ENCODE measurements around the gene KCNMA1.

KCNMA1 gene

DNA sequence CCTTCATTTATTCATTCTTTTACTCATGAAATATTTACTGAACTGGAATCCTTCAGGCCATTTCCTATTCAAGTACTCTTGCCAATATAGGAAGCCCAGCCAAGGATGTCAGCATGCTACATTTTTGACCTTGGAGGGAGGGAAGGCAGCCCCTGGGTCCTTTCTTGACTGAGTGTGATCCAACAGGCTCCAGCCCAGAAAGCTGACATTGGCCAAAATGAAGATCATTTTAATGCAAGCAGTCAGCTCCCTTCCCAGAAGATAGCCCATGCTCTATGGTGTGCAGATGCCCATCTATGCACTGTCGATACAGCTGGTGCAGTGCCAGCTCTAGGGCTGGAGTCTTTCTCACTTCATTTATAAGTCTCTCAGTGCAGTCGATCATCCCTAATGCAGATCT, 646.0 kb downstream of the KCNMA1 start:
- no peak for ATAC-seq

DNA sequence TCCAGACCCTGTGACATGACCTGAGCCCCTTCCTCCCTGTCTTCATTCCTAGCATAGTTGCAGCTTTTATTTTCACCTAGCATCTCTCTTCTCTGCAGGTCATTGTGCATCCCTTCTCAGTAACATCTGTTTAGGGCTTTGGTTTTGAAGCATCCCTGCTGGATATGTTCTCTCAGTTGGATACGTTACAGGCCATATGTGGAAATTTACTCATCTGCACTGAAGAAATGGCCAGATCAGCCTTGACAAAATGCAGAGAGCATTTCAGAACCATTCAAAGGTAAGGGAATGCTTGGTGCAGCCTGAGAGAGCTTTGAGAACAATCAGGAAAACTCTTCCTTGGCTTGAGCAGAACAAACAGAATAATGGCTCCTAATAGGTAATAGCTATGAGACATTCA, 647.0 kb downstream of the KCNMA1 start:
- no peak for DNase-seq
- no peaks in the 10 kb centered on the region for H3K9me3 Mint-ChIP-seq
- H3K4me1 Mint-ChIP-seq = no peaks in the 10 kb centered on the region
- no peak for ATAC-seq
- peaks cover 2% of the 10 kb centered on the region for H3K27me3 Mint-ChIP-seq
- H3K36me3 Mint-ChIP-seq (ENCODE audit: low read depth) = no peaks in the 10 kb centered on the region
- no peak overlapping the region for H3K27ac Mint-ChIP-seq
- no peak overlapping the region for H3K4me3 Mint-ChIP-seq

More for the DNA sequence above, 646.0 kb downstream of the KCNMA1 start:
- no peak overlapping the region for H3K27ac Mint-ChIP-seq
- peaks cover 2% of the 10 kb centered on the region for H3K27me3 Mint-ChIP-seq
- no peaks in the 10 kb centered on the region for H3K4me1 Mint-ChIP-seq
- no peak overlapping the region for H3K4me3 Mint-ChIP-seq
- no peaks in the 10 kb centered on the region for H3K36me3 Mint-ChIP-seq (ENCODE audit: low read depth)
- no peak for DNase-seq
- H3K9me3 Mint-ChIP-seq = no peaks in the 10 kb centered on the region

DNA sequence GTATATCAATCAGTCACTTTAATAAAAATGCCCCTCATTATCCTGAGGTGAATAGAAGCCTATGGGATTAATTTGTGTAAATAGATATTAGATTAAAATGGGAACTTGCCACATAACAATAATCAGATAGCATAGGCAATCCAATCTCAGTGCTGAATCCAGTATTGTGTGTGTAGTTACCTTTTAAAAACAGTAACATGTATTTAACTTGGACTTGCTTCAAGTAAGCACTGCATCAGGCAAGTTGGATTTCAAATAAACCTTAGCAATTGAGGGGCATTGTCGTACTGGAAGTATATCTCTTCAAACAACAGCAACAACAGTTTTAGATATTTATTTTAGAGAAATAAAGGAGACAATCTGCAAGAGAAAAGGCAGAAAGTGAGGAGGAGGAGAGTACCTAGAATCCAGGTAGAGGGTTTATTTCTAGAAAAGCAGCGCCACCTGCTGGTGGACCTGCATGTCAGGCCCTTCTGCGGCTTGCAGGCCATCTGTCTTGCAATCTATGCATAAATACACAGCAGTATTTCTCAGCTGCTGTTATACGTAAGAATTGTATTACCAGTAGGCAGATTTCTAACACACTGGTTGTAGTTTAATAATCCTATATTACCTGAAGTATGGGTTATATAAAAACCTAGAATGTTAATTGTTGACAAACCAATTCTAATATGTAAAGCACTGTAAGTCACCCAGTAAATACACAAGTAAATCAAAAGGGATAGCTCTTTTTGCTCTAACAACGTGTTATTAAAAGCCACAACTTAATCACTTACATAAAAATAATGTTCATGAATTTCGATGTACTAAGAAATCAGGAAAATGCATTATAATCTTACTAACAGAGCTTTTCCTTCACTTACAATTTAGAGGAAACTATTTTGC, 652.8 kb downstream of the KCNMA1 start:
- H3K4me3 Mint-ChIP-seq = no peak overlapping the region
- H3K27me3 Mint-ChIP-seq = peaks cover 4% of the 10 kb centered on the region
- ATAC-seq (no peak), DNase-seq (peak; percentile 71)
- no peak overlapping the region for H3K27ac Mint-ChIP-seq
- H3K36me3 Mint-ChIP-seq (ENCODE audit: low read depth) = no peaks in the 10 kb centered on the region
- H3K9me3 Mint-ChIP-seq = no peaks in the 10 kb centered on the region
- no peaks in the 10 kb centered on the region for H3K4me1 Mint-ChIP-seq

DNA sequence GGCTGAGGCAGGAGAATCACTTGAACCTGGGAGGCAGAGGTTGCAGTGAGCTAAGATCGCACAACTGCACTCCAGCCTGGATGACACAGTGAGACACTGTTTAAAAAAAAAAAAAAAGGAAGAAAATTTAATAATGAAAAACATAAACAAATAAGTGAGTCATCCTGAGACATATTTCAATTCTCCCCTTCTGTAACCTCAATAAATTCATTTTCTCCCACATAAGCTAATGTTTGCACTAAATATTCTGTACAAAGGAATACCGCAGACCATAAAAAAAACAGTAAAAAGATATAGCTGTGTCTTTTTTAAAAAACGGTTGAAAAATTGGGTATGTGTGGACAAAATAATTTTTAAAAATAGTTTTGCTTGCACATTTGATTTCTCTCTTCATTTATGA, 654.0 kb downstream of the KCNMA1 start:
- H3K36me3 Mint-ChIP-seq (ENCODE audit: low read depth) = no peaks in the 10 kb centered on the region
- no peak for ATAC-seq
- peaks cover 4% of the 10 kb centered on the region for H3K27me3 Mint-ChIP-seq
- no peak for DNase-seq
- H3K4me1 Mint-ChIP-seq = no peaks in the 10 kb centered on the region
- no peak overlapping the region for H3K27ac Mint-ChIP-seq
- no peak overlapping the region for H3K4me3 Mint-ChIP-seq
- H3K9me3 Mint-ChIP-seq = no peaks in the 10 kb centered on the region

DNA sequence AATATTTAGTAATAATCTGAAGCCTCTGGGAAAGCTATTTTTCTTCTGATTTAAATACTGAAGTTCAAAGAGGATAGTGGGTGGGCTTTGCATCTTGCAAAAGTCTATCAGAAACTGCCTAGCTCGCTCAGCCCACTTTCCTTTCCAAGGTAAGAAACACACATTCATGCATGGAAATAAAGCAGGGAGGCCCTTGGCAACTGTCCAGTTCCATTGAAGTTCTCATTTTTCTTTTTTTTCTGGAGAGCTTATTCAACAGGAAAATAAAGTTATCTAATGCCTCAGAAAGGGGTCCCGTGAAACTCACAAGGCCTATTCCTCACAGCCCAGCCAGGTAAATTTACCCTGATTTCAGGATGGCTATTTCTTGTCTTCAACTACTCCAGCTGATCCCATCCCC, 654.9 kb downstream of the KCNMA1 start:
- Mint-ChIP-seq H3K27ac (no peak overlapping the region), H3K4me1 (no peaks in the 10 kb centered on the region), H3K4me3 (no peak overlapping the region), H3K27me3 (peaks cover 1% of the 10 kb centered on the region), H3K36me3 (ENCODE audit: low read depth) (no peaks in the 10 kb centered on the region), H3K9me3 (no peaks in the 10 kb centered on the region)
- DNase-seq (no peak), ATAC-seq (no peak)

DNA sequence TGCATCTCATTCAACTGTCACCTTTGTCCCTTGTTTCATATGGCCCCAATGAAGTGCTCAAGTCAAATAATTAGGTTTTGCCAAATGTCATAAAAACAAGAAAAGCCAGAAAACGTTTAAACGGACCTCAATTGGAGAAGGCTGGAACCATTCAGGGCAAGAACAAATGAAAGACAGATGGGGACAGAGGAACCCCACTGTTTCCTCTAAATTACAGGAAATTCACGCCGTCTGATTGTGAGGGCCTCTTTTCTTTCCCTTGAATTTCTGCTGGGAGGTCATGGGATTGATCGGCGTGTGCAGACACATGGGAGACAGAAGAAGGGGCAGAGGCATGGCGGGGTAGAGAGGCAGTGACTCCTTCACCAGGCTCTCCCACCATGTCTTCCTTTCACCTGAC, 656.4 kb downstream of the KCNMA1 start:
- Mint-ChIP-seq H3K9me3 (no peaks in the 10 kb centered on the region), H3K4me3 (no peak overlapping the region), H3K36me3 (ENCODE audit: low read depth) (no peaks in the 10 kb centered on the region), H3K27me3 (peaks cover 1% of the 10 kb centered on the region), H3K4me1 (no peaks in the 10 kb centered on the region), H3K27ac (no peak overlapping the region)
- ATAC-seq = no peak
- DNase-seq = no peak

DNA sequence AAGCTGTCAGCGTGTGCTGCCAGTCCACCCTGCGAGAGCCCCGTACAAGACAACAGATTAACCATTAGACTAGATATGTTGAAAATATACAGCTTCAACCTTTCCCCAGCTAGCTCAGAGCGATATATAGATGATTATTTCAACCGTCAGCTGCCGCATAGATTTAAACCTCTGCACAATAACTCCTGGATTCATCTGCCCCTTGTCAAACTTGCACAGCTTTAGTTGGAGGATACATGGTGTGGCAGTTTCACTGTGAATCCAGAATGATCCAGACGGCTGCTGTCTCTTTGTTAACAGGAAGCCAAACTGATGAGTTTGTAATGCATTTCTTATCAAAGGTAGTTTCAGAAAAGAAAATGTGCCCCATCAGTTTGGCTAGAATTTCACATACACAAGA, 659.7 kb downstream of the KCNMA1 start:
- DNase-seq = no peak
- Mint-ChIP-seq H3K4me1 (no peaks in the 10 kb centered on the region), H3K36me3 (ENCODE audit: low read depth) (no peaks in the 10 kb centered on the region), H3K27me3 (peaks cover 1% of the 10 kb centered on the region), H3K9me3 (no peaks in the 10 kb centered on the region), H3K27ac (no peak overlapping the region), H3K4me3 (no peak overlapping the region)
- no peak for ATAC-seq

DNA sequence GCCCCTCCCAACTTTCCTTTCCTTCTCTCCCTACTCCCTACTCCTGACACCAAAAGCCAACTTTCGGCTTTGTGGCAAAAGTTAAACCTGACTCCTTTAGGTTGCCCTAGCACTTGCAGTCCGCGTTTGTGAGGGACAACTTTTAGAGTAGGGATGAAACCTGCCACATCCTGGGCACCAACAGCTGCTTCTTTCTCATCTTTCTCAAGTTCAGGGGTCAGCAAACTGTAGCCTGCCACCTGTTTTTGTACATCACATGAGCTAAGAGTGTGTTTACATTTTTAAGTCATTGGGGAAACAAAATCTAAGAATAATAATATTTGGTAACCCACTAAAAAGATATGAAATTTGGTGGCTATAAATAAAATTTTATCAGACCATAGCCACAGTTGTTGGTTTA, 660.6 kb downstream of the KCNMA1 start:
- Mint-ChIP-seq H3K27ac (no peak overlapping the region), H3K36me3 (ENCODE audit: low read depth) (no peaks in the 10 kb centered on the region), H3K27me3 (peaks cover 1% of the 10 kb centered on the region), H3K9me3 (no peaks in the 10 kb centered on the region), H3K4me3 (no peak overlapping the region), H3K4me1 (no peaks in the 10 kb centered on the region)
- DNase-seq (no peak), ATAC-seq (no peak)

DNA sequence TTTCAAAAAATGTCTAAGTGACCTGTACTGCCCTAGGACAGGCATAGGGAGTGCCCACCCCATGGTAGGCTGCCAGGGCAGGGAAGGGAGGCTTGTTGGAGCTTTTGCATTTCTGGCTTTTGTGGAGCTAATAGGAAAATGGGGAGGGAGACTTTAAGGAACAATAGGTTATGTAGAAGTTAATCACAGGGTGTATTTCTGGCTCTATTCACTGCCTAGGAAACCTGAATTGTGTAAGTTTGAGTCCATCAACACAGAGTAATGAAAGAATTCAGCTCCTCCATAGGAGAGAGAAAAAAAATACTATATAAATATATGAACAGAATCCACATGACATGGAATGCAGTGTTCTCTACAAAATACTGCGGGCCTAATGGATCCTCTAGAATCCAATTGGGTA, 661.5 kb downstream of the KCNMA1 start:
- Mint-ChIP-seq H3K4me1 (no peaks in the 10 kb centered on the region), H3K9me3 (no peaks in the 10 kb centered on the region)

DNA sequence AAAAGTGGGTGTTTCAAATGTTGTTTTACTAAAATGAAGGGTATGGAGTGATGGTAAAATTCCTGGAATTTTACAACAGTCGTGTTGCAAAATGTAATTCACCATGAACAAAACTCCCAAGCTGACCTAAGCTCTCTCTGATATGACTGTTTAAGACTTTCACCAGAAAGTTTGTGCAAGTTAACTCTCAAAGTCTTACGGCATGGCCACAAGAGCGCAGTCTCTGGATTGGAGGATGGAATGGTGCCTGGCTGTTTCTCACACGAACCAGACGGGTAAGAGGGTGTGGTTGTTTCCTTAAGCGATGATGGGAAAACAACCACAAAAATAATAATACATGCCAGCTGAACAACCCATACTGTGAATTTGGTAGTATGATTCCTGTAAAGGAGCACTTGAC, 662.5 kb downstream of the KCNMA1 start:
- Mint-ChIP-seq H3K27me3 (peaks cover 3% of the 10 kb centered on the region), H3K4me3 (no peak overlapping the region), H3K36me3 (ENCODE audit: low read depth) (no peaks in the 10 kb centered on the region), H3K4me1 (no peaks in the 10 kb centered on the region), H3K9me3 (no peaks in the 10 kb centered on the region), H3K27ac (no peak overlapping the region)
- no peak for DNase-seq
- ATAC-seq = no peak

More for the DNA sequence above, 661.5 kb downstream of the KCNMA1 start:
- DNase-seq (no peak), ATAC-seq (no peak)
- Mint-ChIP-seq H3K27me3 (peaks cover 3% of the 10 kb centered on the region), H3K4me3 (no peak overlapping the region), H3K27ac (no peak overlapping the region), H3K36me3 (ENCODE audit: low read depth) (no peaks in the 10 kb centered on the region)

DNA sequence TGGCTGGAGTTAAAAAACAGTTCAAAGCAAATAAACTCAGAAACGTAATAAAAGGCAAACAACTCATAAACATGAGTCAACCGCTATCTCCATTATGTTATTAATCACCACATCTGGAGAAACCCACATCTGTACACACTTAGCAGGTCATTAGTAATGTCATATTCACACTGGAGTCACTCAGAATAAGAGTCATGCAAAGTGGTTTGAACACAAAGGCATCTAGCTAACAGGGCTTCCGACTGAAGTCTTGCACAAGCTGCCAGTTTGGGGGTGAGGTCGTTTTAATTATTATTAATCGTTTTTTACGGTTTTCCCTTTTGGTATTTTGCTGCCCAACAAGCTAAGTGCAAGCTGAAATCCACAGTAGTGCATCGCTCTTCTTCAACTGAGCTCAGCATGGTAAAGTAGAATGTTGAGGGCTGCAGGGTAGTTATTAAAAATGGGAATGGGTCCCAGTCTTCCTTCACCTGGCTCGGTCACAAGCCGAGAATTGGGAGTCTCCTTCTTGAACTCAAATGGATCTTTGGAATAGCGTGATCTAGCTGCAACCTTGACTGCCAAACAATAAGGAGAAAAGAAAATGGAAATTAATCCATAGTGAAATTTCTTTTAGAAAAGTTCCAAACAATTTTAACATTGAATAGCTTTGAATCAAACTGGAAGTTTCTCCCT, 663.5 kb downstream of the KCNMA1 start:
- Mint-ChIP-seq H3K27me3 (peaks cover 2% of the 10 kb centered on the region), H3K36me3 (ENCODE audit: low read depth) (no peaks in the 10 kb centered on the region), H3K4me1 (no peaks in the 10 kb centered on the region), H3K9me3 (no peaks in the 10 kb centered on the region), H3K27ac (no peak overlapping the region), H3K4me3 (no peak overlapping the region)
- DNase-seq (no peak), ATAC-seq (no peak)

DNA sequence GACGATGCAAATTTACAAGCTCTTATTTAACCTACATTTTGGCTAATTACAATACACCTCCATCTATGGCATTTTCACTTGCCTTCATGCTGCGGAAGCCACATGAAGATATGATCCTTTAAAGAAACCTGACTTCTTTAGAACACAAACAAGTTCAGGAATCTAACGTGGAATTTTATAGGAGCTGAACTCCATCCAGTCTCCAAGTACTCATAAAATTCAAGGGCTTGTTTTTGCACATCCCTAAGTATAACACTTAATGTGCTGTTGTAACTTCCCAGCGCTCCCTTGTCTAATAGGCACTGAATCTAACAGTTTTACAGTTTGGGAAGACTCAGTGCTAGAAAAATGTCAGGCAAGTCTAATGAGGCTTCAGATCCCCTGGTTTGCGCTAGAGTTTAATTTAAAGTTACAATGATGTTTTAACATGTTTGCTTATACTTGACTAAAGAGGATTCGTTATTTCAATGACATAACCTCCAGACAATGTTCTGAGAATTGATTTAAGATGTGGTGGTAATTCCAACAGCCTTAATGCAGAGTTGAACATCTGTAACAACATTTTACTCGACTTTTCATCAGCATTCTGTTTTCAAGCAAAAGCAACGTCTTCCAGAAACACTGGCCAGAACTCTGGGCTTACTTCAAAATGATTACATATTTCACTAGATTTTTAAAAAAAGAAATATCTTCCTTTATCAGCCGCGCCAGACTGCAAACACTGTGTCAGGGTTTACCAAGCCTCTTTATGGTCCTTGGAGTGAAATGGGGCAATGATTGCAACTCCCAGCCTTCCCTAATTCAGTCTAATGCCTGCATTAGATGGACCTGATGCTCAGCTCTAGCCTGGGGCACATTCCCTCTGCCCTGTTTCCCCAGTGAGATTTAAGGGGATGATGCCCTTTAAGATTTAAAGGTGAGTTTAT, 664.3 kb downstream of the KCNMA1 start:
- H3K27ac Mint-ChIP-seq = no peak overlapping the region
- ATAC-seq = no peak
- H3K27me3 Mint-ChIP-seq = peaks cover 2% of the 10 kb centered on the region
- no peak for DNase-seq
- no peak overlapping the region for H3K4me3 Mint-ChIP-seq
- H3K4me1 Mint-ChIP-seq = no peaks in the 10 kb centered on the region
- H3K9me3 Mint-ChIP-seq = no peaks in the 10 kb centered on the region
- H3K36me3 Mint-ChIP-seq (ENCODE audit: low read depth) = no peaks in the 10 kb centered on the region

DNA sequence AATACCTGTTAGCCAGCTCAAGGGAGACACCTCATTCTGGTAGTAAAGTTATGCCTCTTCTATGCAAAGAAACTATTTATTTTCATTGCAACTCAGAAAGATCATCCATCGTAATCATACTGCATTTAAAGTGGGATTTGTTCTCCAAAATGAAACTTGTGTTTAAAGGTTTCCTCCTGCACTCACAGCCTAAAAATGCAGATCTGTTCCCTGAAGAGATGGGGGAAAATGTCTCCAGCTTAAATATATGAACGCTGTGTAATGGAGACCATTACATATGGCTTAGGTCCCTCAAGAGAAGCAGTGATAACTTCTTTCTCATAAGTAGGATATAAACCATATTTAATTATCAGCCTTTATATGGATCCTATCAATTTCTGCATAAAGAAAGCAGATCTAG, 665.1 kb downstream of the KCNMA1 start:
- H3K9me3 Mint-ChIP-seq = no peaks in the 10 kb centered on the region
- H3K27me3 Mint-ChIP-seq = peaks cover 2% of the 10 kb centered on the region
- ATAC-seq = no peak
- no peak overlapping the region for H3K4me3 Mint-ChIP-seq
- no peaks in the 10 kb centered on the region for H3K4me1 Mint-ChIP-seq
- no peak for DNase-seq
- no peak overlapping the region for H3K27ac Mint-ChIP-seq
- no peaks in the 10 kb centered on the region for H3K36me3 Mint-ChIP-seq (ENCODE audit: low read depth)

DNA sequence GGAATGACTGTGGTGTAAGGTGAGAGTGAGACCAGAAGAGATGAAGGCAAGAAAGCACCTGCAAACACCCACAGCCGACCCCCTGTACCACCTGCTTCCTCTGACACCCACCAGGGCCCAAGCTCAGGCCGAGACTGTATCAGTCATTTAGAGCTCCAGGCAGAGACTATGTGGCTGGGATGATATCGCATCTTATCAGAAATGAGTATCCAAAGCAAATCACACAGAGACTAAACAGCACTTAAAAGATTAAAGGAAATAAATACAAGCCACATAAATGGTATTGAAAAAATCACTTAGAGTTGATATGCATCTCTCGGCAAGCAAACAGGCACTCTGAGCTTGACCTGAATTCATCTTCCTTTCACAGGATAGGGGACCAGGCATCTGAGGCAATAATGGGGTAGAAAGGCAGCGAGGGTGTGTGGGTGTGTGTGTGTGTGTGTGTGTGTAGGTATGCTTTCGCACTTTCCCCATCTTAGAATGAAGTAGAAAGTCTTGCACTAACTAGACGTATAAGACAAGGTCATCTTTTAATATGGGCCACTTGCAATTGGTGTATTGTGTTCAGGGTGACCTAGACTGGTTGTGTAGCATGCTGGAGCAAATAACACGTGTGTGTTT, 665.9 kb downstream of the KCNMA1 start:
- H3K9me3 Mint-ChIP-seq = no peaks in the 10 kb centered on the region
- no peak for DNase-seq
- no peak overlapping the region for H3K4me3 Mint-ChIP-seq
- no peak overlapping the region for H3K27ac Mint-ChIP-seq
- H3K36me3 Mint-ChIP-seq (ENCODE audit: low read depth) = no peaks in the 10 kb centered on the region
- no peak for ATAC-seq
- no peaks in the 10 kb centered on the region for H3K4me1 Mint-ChIP-seq
- peaks cover 7% of the 10 kb centered on the region for H3K27me3 Mint-ChIP-seq
